ENCODE measurements around the gene RBM47.
"Not testable (repeated sequence)": the region's sequence is repeated elsewhere in the genome, so short reads cannot be mapped to it uniquely, and the experiment has no call there.

The RBM47 gene

DNA sequence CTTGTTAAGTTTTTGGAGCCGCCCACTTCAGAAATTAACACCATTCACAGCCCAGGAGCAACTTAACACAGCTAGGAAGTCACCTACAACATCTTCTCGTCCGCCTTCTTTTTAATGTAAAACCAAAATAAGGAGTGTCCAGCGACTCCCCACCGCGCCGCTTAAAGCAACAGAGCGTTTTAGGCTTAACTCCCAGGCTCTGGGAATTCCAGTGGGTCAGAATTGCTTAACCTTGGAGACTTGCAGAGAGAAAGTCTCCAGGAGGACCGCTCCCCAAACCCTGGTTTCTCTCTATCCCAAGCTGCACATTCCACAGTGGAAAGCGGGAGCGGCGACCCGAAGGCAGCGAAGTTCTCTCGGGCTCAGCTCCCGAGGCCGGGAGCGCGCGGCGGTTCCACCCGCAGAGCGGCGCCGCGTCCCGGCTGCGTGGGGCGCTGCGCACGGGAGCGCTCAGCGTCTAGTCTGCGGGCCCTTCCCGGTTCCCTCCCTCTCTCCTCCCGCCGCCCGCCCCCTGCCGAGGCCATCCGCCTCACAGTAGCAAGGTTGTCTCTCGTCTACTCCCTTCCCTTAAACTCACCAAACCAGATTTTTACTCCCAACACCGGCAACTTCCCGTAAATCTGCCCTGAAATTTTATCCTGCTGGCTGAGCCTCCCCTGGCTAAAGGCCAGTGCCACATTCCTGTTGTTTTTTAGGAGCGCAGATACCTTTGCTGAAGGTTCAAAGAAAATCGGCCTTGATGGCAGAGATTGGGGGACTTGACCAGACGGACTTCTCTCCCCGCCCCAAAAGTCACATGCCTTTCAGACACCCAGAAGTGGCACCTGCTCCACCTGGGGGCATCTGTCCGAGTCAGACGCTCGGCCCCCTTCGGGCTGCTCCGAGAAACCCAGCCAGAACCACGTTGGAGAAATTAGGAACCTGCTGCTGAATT is at the start of gene RBM47:
RBM47 (minus strand) TSS at position 464 of the 934 bp plus-strand sequence. CDS start 190,971 bp downstream, outside the sequence.
- DNase-seq: peak; percentile 93

DNA sequence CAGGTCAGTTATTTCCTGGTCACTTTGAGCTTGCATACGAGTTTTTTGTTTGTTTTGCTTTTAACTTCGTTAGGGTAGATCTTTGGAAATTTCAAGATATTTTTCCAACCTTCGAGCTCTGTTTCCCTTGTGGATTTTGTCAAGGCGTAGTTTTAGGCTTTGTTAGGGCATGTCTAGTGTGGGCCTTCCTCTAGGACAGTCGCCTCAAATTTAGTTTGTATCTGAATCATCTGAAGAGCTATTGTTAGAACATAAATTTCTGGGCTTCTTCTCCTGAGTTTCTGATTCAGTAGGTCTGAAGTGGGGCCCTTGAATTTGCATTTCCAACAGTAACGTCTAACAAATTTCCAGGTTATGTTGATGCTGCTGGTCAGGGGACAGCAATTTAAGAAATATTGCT is 48.8 kb upstream of the RBM47 start:
- DNase-seq: no peak

DNA sequence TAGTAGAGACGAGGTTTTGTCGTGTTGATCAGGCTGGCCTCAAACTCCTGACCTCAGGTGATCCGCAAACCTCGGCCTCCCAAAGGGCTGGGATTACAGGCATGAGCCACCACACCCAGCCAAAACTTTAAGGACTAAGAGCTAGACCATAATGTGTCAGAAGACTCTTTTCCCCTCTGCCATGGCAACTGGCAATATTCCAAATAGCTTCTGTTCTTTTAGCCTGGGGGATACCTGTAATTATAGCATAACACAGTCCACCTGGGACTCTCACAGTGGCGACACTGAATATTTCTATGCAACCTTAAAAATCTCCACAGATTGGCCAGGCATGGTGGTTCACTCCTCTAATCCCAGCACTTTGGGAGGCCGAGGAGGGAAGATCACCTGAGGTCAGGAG is 45.5 kb upstream of the RBM47 start:
- no peak for DNase-seq

DNA sequence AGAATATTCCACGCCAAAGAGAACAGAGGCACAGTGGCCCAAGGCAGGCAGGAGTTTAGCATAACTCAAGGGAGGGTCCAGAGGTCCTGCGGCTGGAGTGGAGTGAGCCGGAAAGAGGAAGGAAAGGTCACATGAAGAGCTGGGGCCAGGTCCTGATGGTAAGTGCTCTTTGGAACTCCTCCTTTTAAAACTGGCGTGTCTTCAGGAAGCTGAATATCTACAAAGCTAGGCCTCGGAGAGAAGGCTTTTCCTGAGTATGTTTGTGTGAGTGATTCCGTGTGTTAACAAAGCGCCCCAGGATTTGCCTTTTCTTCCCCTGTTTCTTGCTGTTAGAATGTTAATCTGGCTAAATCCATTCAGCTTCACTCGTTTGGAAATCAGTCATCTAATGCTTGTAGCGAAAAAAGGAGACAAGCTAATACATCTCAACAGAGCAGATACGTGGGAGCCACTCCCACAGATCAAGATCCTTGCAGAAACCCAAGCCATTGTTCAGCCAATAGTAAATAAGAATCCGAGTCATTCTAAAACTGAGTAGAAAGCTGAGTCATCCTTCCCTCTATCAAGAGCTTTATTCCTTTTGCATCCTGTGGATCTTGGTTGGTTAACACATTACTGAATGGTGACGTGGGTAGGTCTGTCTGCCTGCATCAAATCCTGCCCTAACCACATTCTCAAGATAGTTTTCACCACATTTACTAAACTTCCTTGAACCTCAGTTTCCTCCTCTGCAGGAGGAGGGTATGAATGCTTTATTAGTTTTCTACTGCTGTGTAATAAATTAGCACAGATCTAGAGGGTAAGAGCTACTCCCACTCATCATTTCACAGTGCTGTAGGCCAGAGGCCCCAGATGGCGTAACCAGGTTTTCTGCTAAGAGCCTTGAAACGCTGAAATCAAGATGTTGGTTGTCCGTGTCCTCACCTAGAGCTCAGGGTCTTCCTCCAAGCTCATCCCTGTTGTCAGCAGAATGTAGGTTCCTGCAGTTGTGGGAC is 43.2 kb upstream of the RBM47 start:
- DNase-seq: peak; percentile 83

DNA sequence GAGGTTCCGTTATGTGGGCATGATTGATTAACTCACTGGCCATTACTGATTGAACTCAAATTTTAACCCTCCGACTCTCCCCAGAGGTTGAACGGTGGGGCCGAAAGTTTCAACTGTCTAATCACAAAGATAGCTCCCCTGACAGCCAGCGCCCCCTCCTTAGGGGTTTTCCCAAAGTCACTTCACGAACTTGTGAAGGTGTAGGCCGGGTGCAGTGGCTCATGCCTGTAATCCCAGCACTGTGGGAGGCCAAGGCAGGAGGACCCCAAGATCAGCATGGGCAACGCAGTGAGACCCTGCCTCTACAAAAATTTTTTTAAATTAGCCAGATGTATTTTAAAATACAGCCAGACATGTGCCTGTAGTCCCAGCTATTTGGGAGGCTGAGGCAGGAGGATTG is 39.8 kb upstream of the RBM47 start:
- no peak for DNase-seq

DNA sequence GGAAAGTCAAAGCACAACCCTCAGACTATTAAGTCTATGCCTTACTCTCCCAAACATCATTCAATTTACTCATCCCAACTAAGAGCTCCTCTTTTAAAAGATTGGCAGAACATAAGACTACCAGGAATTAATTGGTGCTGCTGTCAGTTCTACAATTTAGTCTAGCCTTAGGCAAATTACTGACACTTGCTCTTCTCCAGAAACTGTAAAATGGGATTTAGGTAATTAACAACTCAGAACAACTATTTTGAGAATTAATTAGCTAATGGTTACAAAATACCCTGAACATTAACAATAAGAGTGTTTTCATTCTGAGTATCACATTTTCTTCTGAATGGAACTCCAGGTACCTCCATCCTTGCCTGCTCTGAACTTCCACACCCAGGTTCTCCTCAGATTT is 36.2 kb upstream of the RBM47 start:
- no peak for DNase-seq

DNA sequence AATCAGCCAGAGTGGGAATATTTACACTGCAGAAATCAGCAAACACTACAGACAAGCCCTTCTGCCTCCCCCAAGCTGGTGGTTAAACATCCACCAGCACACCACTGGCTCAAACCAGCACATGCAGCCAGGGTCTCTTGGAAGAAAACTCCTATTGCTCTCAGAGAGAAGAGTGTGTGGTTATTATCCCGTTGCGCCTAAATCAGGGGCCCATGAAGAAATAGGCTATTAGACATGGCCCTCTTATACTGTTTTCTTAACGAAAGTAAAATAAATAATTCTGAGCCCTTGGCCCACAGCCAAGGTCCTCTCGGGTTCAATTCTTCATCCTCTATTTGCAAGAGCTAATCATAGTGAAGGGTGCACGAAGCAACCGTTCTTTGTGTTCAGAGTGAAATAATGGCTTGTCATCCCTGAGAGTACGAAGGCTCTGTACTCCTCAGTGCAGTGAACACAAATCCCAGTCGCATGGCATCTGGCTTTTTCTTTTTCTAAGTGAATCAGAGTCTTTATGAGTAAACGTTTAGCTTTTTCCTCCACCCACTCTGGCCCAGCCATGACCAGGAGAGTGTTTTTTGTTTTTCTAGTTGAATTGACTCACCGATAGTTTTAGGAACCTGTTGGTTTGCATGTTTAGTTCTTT is 33.4 kb upstream of the RBM47 start:
- no peak for DNase-seq

DNA sequence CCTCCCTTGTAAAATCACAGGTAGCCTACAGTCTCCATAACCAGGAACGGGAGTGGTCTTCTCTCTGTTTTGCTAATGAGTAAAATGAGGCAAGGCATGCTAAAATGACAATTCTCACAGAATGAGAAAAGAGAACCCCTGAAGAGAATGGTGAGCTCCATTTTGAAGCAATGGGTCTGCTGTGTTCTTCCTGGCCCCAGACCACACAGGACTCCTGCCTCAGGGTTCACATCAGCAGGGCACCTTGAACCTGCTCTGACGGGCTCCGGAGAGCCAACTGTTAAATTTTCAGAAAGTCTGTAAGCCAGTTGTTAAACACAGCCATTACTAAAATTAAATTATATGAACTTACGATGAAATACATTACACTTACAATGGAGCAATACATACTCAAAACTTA is 32.1 kb upstream of the RBM47 start:
- DNase-seq: no peak

DNA sequence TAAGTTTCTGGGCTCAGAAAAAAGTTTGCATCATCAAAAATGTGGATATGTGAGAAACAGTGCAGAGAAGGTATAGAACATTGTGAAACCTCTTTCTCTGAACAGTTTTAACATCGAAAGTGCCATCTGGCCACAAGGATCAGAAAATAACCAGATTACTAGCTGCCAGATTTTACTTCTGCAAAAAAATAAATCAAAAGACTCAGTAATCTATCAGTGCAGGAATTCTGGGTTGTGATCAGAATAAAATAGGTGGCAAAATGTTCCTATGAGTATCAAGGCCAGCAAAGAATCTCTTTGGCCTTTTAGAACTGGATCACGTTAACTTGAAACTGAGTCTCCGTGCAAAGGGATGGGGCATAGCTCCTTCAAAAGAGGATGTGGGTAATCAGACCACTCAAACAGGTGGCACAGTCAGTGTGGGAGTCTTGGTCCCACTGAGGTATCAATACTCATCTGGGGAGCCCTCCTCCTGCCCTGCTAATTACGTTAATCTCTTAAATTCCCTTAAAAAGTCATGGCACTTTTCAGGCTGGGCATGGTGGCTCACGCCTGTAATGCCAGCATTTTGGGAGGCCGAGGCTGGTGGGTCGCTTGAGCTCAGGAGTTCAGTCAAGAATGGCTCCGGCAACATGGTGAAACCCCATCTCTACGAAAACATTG is 26.7 kb upstream of the RBM47 start:
- no peak for DNase-seq

DNA sequence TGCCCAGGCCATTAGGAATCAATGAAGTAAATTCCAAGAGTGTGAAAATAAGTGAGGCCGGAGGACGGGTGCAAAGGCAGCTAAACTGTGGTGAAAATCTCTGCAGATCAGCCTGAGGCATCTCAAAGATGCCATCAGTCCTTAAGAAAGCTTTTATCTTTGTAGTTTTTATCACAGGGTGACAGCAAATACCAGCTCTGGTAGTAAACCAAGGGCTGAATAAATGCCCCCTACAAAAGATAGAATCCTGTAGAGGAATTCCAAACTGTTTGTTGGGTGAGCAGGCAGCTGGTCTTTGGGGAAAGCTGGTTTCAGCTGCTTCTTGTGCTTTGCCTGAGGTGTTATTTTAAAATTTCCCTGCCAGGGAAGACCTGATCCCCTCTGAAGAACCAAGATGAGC is 21.6 kb upstream of the RBM47 start:
- peak; percentile 73 for DNase-seq

DNA sequence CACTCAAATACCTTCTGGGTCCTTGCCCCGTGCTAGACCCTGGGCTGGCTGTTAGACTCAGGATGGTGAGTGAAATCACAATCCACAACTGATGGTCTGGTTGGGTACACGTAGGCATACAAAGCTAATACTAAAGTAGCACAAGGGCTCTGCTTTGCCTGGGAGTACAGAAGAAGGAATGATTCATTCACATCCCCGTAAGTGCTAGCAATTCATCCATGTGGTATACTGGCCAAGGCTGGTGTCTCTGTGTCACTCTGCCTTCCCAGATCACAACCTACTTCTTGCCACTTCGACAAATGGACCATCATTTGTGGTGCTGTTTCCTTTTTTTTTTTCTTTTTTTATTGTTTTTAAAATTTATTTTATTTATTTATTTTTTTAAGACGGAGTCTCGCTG is 19.7 kb upstream of the RBM47 start:
- no peak for DNase-seq

DNA sequence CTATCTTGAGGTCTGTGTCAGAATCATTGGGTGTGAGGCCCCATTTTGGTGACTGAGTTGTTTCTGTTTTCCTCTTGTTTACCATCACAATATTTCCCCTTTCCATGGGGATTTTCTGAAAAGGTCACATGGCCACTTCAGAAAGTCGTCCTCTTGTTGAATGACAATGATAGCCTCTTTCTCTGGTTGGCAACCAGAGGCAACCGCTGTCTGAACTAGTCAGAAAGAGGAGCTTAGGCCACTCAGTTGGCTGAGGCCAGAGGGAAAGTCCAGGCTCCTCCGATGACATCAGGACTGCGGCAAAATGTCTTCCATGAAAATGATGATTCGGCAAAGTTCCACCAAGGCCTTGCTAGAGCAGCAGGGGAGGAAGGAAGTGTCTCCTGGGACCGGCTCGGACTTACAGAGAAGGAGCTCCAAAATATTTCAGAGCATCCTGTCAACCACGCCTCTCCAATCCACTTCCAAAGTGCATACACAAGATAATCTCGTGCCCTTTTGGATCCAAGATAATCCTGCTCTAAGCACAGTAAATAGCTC is 19.1 kb upstream of the RBM47 start:
- no peak for DNase-seq

DNA sequence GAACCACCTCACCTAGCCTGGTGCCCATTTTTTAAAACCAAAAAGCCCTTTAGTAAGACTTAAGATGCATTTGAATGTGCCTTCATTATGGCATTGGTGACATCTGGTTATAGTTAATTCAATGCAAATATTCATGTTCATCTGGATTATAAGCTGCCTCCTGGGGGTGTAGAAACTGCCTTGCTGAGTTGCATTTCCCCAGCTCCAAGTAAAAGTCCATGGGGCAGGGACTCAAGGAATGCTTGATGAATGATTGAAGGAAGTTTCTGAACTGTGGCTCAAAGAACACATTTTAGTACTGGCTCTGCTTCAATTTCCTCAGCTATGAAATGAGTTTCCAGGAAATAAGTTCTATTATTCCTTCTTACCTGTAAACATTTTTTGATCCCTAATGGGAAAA is 18.5 kb upstream of the RBM47 start:
- DNase-seq: no peak

DNA sequence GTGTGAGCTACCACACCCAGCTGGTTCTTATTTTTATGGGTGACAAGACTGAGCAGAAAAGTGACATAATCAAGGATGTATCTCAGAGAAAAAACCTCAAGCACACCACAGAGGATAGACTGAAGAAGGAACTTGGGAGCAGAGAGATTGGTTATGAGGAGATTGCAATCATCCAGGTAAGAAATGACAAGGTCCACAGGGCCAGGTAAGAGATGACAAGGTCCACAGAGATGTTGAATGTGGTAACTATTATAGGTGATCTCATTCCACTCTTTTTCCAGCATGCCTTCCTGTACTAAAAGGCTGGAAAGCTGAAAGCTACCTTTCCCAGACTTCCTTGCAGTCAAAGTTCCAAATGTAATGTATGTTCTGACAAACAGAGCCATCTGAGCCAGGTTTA is 15.9 kb upstream of the RBM47 start:
- no peak for DNase-seq

DNA sequence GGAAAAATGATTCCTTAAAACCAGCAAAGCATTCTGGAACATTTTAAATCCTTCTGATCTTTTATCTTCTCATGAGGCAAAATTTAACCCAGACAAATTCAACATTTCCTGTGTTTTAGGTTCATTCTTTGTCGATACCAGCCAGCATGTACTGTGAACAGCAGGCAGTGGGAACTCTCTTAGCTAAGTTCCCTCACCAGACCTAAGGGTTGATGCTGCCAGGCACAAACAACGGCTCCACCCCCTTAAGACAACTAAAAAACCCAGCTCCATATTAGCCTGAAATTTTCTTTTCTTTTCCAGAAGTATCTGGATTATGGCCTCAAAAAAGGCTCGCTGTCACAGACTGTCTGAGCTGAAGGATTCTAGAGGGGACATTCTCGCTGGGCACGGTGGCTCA is 2.4 kb upstream of the RBM47 start:
- no peak for DNase-seq

DNA sequence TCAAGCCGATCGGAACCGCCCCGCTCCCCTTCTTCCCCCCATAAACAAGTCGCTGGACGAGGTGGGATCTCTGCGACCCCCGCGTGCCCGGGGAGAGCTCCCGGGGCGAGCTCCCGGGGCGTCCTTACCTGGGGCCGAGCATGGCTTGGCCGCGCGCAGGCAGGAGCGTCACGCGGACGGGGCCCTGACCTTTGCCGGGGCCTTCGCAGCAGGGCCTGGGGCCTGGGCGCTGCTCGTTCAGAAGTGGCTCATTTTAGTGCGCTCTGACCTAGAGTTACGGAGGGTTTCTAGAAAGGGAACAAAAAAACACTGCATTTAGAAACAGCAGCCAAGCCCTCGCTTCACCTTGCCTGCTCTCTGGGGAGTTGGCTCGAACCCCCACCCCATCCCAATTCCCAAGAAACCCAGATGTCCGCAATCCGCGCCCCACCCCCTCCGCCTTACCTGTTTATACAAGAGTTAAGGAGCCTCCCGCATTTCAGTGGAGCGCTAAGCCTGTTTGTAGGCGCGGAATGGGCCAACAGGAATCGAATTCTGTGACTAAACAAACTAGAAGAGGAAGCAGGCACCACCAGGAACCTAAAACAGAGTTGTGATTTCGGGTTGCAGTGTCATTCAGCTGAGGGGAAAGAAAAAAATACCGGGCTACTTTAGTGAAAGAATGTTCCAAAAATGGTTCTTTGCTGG is 814 bp upstream of the RBM47 start:
- DNase-seq: peak; percentile 82

DNA sequence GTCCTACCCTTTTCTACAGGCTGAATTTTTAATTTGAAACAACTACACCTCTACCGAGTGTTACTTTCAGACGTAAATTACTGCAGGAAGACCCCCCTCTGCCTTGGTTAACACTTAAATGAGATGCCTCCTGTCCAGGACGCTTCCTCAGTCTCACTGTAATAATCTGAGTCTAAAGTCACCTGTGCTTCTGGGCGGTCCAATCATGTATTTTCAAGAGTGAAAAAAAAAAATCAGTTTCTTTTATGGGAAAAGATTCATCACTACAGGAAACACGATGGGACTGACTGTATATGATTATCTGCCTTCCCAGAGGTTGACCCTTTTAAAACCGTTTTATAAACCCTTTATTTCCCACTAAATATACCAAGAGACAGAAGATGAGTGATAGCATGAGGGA is 776 bp downstream of the RBM47 start:
- DNase-seq: no peak

DNA sequence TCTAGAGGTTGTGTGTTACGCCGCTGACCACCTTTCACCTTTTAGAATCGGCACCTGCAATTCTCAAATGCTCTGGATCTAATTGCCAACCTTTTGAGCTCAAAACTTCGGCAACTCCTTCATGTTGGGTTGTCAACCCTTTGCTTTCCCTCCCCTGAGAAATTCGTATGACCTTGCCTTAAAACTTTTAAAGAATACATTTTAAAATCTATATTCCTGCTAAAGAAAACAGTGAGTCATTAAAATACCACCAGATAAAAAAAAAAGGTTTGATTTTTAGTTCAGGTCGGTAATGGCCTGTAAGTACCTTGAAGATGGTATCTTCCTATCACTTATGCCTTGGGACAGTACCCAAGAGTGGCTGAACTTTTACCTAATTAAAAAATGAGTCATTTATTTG is 1.3 kb downstream of the RBM47 start:
- DNase-seq: not testable (repeated sequence)

DNA sequence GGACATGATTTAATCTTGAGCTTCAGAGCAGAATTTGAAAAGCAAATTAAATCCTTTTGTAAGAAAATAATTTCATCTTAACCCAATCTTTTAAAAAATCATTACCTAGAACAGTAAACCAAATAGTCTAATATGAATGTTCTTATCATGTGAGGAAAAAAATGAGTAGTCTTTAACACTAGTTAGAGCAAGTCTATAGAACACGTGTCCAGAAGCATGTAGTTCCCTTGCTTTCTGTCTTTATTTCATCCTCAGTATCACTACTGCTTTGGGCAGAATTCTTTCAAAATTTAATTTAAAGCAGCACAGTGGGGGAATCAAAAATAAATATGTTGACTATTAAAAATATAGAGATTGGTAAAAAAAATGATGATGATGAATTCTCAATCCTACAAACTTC is 2.1 kb downstream of the RBM47 start:
- DNase-seq: no peak

DNA sequence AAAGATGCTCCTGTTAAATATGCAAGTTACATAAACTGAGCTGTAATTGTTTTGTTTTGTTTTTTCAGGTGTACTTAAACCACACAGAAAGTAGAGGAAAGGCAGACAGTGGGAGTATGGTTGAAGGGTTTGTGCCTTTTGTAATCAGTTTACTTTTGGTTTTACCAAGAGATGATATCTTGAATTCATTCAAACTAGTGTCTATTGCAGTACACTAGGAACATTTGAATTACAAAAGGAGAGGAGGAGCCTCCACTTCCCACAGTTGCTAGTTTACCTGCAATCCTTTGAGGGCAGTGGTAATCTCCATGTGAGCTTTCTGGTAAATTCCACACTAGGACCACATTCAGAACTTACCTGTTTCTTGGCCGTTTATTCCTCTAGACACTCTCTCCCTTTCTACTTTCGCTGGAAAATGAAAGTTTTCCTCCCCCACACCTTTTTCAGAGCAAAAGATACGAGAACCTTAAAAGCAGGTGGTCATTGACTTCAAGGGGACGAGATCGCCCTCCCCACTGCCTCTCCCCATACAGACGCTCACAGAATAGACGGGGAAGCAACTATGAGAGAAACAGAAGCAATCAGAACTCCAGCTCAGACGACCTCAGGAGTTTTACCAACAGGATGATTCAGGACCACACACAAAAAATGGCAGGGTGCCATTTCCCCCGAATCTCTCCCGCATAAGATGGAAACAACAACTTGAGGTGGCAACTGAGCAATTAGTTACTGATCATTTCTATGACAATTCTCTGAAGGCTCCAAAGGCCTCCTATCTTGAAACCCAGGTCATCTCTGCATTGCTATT is 3.3 kb downstream of the RBM47 start:
- no peak for DNase-seq

DNA sequence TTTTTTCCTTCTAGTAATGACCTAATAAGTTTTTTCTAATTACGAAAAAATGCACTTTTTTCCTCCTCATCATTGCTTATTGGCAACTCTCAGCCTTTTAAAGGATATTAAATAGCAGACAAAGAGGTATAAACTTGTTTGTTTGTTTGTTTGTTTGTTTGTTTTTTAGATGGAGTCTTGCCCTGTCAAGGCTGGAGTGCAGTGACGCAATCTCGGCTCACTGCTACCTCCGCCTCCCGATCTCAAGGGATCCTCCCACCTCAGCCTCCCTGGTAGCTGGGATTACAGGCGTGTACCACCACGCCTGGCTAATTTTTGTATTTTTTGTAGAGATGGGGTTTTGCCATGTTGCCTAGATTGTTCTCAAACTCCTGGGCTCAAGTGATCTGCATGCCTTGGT is 6.0 kb downstream of the RBM47 start:
- DNase-seq: no peak

Data from islet precursor cell (in vitro differentiated cells).